NCI-H748 treated with DMSO at 0.1 percent for 48 hours (cell line): ENCODE measurements around the gene SIRT6.
"Not testable (repeated sequence)": the region's sequence is repeated elsewhere in the genome, so short reads cannot be mapped to it uniquely, and the experiment has no call there.

Experiments
- DNase-seq: peaks from one replicate; lab custom pipeline; 2025; lab: John Stamatoyannopoulos, UW

Gene SIRT6

DNA sequence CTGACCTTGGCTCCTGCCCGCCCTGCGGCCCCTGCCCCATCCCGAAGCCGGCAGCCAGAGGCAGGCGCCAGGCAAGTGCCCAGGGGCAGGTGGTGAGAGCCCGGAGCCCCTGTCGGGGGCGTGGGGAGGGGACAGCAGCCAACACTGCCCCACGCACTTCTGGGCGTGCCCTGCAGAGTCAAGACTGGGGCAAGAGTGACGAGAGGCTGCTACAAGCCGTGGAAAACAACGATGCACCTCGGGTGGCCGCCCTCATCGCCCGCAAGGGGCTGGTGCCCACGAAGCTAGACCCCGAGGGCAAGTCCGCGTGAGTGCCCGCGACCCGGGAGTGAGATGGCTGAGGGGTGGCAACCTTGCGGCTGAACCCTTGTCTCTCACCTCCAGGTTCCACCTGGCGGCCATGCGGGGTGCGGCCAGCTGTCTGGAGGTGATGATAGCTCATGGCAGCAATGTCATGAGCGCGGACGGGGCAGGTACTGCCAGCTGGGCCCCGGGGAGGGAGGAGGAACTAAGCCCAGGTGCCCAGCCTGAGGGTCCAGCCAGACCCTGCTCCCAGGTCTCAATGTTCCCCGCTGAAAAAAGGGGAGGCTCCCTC, 17.4 kb upstream of the SIRT6 start:
- no peak for DNase-seq

- DNase-seq = no peak
Observed at GRCh38 chr19:4198467-4199126, 16.2 kb upstream of the SIRT6 start.

- no peak for DNase-seq
Observed at GRCh38 chr19:4197625-4198466, 15.5 kb upstream of the SIRT6 start.

GRCh38 chr19:4197228-4197624, 14.9 kb upstream of the SIRT6 start:
- no peak for DNase-seq

- DNase-seq = no peak
Observed at GRCh38 chr19:4196587-4197148, 14.3 kb upstream of the SIRT6 start.

- DNase-seq = no peak
Observed at GRCh38 chr19:4196009-4196408, 13.6 kb upstream of the SIRT6 start.

DNA sequence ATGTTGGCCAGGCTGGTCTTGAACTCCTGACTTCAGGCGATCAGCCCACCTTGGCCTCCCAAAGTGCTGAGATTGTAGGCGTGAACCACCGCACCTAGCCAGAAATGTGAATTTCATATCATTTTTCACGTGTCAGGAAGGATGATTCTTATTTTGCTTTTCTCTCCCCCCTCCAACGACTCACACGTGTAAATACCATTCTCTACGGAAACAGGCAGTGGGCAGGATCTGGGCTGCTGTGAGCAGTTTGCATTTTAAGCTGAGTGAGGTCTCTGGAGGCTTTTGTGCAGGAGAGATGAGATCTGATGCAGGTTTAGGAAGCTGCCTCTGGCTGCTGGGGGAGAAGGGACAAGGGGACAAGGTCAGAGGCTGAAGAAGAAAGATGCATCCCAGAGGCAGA, 12.0 kb upstream of the SIRT6 start:
- no peak for DNase-seq

- not testable (repeated sequence) for DNase-seq
Observed at GRCh38 chr19:4192537-4192936, 10.2 kb upstream of the SIRT6 start.

DNA sequence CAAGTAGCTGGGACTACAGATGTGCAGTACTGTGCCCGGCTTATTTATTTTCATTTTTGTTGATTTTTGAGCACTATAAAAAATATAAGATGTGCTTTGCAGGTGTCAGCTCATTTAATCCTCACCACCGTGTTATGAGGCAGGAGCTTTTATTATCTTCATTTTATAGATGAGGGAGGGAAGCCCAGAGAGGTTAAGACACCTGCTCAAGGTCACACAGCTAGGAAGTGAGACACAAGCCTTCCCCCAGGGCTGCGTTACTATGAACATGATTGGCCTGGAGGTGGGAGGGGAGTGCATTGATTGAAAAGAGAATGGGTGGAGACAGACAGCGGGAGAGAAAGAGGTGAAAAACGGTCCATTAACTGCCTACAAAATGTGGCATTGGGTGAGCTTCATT, 7.3 kb upstream of the SIRT6 start:
- no peak for DNase-seq

- no peak for DNase-seq
Observed at GRCh38 chr19:4187313-4188122, 5.2 kb upstream of the SIRT6 start.

DNA sequence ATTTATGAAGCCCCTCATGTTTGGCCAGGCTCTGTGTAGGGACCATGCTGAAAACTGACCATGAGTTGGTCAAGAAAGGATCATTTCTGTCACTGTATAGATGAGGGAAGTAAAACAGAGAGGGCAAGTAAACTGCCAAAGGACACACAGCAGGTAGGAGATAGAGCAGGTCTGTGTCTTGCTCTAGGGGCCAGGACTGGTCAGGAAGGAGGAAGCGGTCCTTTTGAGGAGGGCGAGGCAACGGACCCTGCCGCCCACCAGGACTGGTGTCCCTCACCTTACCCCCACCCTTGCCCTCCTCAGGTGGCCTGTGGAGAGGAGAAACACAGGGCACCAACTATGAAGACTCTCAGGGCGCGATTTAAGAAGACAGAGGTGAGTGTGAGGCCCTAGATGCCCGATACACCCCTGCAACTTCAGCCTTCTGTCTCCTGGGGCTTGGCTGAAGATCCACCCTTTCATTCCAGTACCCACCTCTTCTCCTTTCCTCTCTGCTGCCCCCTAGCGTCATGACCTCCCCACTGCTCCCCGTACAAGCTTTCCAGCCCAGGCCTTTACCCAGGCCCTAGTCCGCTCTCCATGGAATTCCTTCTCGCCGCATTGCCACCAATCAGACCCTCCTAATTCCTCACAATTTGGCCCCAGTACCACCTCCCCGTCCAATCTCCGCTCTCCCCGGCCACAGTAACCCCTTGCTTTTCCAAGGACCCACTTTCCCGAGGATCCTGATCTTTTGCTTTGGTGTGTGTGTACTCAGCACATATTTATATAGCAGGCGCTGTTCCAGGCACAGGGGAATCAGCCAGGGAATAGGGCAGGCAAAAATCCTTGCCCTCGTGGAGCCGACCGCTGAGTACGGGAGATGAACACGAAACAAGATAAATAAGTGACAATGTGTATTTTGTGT, 4.0 kb upstream of the SIRT6 start:
- peak; percentile 20 for DNase-seq

GRCh38 chr19:4185413-4186086, 3.2 kb upstream of the SIRT6 start:
- DNase-seq = no peak

GRCh38 chr19:4184718-4185352, 2.5 kb upstream of the SIRT6 start:
- DNase-seq = no peak

DNA sequence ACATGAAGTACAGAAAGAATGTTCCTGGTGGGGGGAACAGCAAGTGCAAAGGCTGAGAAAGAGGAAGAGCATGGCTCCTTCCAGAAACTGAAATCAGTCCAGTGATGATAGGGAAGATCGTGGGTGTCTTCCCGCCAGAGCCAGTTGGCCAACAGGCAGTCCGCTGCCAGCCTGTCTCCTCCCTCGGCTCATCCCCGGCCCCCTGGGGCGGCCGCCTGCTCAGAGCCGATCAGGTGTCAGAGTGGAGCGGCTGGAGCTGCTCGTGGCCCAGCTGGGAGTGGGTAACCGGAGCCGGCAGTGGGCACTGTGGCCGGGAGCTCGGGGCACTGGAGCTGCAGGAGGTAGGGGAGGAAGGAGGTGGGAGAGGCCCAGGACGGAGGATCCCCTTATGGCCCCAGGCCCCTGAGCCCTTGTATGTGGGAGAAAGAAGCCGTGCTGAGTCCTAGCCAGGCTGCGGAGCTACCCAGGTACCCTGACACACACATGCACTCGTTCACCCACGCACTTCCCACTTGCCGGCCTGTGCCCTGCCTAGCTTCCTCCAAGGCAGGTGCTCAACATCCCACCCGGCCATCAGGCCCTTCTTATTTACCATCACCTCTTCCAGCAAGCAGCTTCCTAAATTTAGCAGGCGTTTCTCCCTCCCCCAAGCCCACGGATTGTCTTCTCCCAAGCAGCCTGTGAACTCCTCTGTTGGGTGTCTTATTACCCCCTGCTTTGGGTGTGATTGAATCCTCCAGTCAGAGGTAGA, 1.8 kb upstream of the SIRT6 start:
- no peak for DNase-seq

GRCh38 chr19:4181053-4181508, 1.3 kb downstream of the SIRT6 start:
- DNase-seq = no peak

- DNase-seq = no peak
Observed at GRCh38 chr19:4178990-4179389, 3.4 kb downstream of the SIRT6 start.

DNA sequence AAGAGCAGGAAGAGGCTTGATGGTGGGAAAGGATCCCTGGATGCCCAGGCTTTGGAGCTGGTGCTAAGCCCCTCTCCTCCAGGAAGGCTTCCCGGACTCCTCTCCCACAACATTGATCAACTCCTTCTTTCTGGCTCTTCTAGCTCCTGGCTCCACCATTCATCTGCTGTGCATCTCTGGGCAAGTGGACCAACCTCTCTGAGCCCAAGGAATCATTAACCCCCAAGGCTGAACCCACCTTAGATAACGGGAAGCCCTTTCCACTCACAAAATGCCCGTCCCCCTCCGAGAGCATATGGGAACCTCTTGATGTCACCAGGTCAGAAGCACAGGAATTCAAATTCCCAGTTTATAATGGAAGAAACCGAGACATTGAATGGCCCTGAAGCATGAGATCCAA, 5.2 kb downstream of the SIRT6 start:
- DNase-seq = no peak

DNA sequence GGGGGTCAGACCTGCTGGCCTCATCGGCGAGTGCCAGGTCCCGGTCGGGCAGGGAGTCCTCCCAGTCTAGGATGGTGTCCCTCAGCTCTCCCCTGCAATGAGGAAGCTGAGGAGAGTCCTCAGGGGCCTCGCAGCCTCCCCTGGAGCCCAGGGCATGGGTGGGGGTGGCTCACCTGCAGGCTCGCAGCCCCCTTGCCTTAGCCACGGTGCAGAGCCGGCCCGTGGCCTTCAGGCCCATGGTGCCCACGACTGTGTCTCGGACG, 6.8 kb downstream of the SIRT6 start:
- DNase-seq = no peak
